Measurements from ENCODE around the gene SORCS3.
A peak's percentile ranks its signal among the peaks of the same experiment; 100 is the strongest.

Gene SORCS3

DNA sequence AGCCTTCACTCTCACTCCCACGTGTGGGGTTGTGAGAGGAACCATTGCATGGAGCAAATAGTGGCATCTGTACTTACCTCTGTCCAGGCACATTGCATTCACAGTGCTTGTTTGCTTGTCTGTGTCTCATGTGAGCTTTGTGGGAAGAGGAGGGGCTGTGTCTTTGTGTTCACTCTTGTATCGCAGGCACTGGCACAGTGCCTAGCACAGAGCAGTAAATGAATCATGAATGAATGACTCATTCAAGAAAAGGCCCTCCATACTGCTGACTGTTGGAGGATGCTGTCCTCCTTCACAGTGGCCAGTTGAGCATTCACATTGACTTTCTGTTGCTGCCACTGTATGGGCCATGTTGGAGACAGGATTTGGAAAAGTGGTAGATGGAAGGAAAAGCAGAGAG is 125.3 kb downstream of the SORCS3 start:
- Mint-ChIP-seq H3K36me3 (ENCODE audit: low read depth) (no peaks in the 10 kb centered on the region), H3K27ac (no peak overlapping the region), H3K4me3 (no peak overlapping the region), H3K4me1 (no peaks in the 10 kb centered on the region), H3K9me3 (no peaks in the 10 kb centered on the region), H3K27me3 (no peaks in the 10 kb centered on the region)
- ATAC-seq (peak; percentile 62), DNase-seq (no peak)

DNA sequence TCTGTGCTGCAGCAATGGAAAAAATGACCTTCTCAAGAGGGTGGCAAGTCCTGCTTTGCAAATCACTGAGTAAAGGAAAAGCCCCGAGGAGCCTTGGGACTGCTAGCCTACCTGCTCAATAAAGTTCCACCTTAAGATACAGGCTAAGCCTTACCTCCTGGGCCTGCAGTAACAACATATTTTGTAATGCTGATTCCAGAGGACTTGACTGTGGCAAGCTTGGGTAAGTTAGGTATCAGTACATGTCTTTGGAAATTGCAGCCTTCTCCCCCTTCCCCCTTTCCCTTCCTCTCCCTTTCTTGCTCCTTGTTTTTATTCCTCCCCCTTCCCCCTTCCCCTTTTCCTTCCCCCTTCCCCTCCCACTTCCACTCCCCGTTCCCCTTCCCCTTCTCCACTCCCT is 126.2 kb downstream of the SORCS3 start:
- ATAC-seq, result no peak
- DNase-seq, result no peak
- Mint-ChIP-seq H3K36me3 (ENCODE audit: low read depth) (no peaks in the 10 kb centered on the region), H3K27ac (no peak overlapping the region), H3K27me3 (no peaks in the 10 kb centered on the region), H3K4me3 (no peak overlapping the region), H3K4me1 (no peaks in the 10 kb centered on the region), H3K9me3 (no peaks in the 10 kb centered on the region)

DNA sequence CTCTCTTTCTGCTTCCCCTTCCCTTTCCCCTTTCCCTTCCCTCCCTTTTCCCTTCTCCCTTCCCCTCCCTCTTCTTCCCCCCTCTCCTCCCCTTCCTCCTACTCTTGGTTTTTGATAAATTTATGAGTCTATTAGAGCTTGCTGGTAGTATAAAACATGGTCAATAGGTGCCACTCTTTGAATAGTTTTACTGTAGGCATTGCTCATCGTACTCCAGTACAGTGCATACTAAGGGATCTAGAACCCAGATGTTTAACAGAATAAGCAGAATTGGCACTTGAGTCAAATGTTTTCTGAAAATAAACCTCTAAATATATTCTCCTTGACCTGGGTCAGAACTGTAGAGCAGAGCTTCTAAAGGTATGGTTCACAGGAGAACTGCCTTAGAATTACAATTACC is 126.7 kb downstream of the SORCS3 start:
- no peaks in the 10 kb centered on the region for H3K27me3 Mint-ChIP-seq
- no peak overlapping the region for H3K4me3 Mint-ChIP-seq
- H3K4me1 Mint-ChIP-seq, result no peaks in the 10 kb centered on the region
- no peak overlapping the region for H3K27ac Mint-ChIP-seq
- DNase-seq (no peak), ATAC-seq (no peak)
- no peaks in the 10 kb centered on the region for H3K36me3 Mint-ChIP-seq (ENCODE audit: low read depth)
- no peaks in the 10 kb centered on the region for H3K9me3 Mint-ChIP-seq

DNA sequence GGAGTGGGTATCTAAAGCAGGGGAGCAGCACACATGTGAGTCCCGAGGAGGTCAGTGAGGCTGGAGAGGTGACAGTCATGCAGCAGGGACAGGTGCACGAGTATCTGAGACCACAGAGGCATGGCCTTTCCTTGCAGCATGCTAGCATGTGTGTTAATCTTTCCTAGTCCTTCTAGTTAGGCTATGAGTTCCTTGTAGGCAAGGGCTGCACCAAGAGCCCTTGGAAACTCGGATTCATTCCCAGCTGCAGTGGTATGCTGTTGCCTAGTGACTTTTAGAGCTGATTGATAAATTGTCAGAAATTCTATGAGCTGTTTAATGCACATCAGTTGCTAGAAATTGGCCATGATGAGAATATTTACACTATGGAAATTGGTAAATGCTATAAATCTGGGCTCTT is 132.0 kb downstream of the SORCS3 start:
- no peaks in the 10 kb centered on the region for H3K9me3 Mint-ChIP-seq
- no peak overlapping the region for H3K27ac Mint-ChIP-seq
- H3K36me3 Mint-ChIP-seq (ENCODE audit: low read depth), result no peaks in the 10 kb centered on the region
- DNase-seq (no peak), ATAC-seq (no peak)
- H3K27me3 Mint-ChIP-seq, result peaks cover 3% of the 10 kb centered on the region
- H3K4me1 Mint-ChIP-seq, result no peaks in the 10 kb centered on the region
- H3K4me3 Mint-ChIP-seq, result no peak overlapping the region

DNA sequence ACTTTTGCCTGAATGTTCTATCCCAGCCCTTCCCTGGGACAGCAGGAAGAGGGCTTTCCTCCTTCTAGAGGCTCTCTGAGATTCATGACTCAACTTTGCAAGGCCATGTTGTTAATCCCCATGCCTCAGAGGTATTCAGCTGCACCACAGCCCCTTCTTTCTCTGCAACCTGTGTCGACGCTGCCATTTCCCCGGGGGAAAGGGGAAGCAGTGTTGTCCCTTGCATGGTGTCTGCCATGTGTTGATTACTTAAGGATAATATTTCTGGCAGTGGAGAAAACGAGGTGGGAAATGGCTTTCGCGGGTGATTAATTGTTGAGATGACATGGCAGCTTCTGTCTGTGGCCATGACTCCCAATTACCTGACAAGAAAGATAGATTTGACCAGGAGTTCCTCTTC is 133.1 kb downstream of the SORCS3 start:
- H3K27ac Mint-ChIP-seq, result no peak overlapping the region
- H3K27me3 Mint-ChIP-seq, result peaks cover 3% of the 10 kb centered on the region
- ATAC-seq (no peak), DNase-seq (no peak)
- H3K4me1 Mint-ChIP-seq, result no peaks in the 10 kb centered on the region
- H3K9me3 Mint-ChIP-seq, result no peaks in the 10 kb centered on the region
- H3K4me3 Mint-ChIP-seq, result no peak overlapping the region
- no peaks in the 10 kb centered on the region for H3K36me3 Mint-ChIP-seq (ENCODE audit: low read depth)

DNA sequence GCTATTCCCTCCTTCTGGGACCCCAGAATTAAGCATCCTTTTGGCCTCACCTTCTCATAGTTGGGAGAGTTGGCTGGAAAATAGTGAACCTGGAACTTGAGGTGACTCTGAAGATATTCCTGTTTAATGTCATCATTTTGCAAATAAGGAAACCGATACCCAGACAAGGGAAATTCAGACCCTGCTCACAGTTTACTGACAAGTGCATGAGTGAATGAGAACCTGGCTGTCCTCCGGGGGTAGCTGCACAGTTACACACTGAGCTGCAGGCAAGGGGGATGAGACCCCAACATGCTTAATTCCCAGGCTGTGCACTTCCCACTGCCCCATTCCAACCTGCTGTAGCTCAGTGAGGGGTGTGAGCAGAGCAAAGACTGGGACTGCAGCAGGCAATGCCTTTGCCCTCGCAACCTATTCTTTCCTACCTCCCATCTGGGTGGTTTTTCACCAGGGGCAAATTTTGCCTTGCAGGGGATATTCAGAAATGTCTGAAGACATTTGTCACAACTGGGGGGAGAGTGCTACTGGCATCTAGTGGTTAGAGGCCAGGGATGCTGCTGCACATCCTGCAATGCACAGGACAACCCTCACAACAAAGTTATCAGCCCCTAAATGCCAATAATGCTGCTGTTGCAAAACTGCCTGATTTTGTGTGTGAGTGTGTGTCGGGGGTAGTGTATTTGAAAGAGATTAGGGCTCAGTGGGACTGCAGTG is 136.2 kb downstream of the SORCS3 start:
- ATAC-seq, result no peak
- DNase-seq, result no peak
- no peak overlapping the region for H3K4me3 Mint-ChIP-seq
- no peak overlapping the region for H3K27ac Mint-ChIP-seq
- H3K9me3 Mint-ChIP-seq, result no peaks in the 10 kb centered on the region
- H3K27me3 Mint-ChIP-seq, result peaks cover 3% of the 10 kb centered on the region
- no peaks in the 10 kb centered on the region for H3K4me1 Mint-ChIP-seq
- no peaks in the 10 kb centered on the region for H3K36me3 Mint-ChIP-seq (ENCODE audit: low read depth)

DNA sequence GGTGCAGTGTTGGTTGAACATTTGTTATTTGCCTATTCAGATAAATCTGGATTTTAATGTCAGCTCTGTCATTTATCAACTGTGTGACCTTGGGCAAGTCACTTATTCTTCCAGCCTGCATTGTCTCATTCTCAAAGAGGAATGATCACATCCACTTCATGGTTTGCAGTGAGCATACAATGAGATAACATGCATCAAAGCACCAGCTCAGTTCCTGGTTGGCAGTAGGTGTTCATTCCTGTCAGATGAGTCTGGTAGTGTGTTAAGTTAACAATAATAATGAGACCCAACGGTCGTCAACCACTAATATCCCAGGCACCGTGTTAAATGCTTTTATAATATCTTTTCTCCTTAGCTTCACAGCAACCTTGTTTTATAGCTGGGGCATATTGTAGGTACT is 137.3 kb downstream of the SORCS3 start:
- ATAC-seq, result no peak
- Mint-ChIP-seq H3K4me3 (no peak overlapping the region), H3K27ac (no peak overlapping the region), H3K36me3 (ENCODE audit: low read depth) (no peaks in the 10 kb centered on the region), H3K4me1 (no peaks in the 10 kb centered on the region), H3K9me3 (no peaks in the 10 kb centered on the region), H3K27me3 (peaks cover 3% of the 10 kb centered on the region)
- DNase-seq, result no peak

DNA sequence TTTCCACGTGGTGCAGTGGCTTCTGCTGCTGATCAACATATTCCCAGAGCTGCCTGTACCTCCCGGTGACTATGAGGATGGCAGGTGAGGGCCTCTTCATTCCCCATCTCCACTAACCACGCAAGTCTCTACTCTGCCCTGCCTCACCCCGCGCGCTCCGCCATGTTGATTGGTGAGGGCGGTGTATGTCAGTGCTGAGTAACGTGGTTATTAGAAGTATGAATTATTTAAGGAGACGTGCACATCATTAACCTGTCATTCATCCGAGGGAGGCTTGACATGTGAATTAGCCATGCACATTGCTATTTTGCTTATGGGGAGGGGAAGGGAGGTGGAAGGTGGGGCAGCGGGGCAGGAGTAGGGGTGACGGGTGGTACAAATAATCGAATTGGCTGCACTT is 138.6 kb downstream of the SORCS3 start:
- DNase-seq (no peak), ATAC-seq (no peak)
- Mint-ChIP-seq H3K4me3 (no peak overlapping the region), H3K4me1 (no peaks in the 10 kb centered on the region), H3K36me3 (ENCODE audit: low read depth) (no peaks in the 10 kb centered on the region), H3K27me3 (peaks cover 3% of the 10 kb centered on the region), H3K9me3 (no peaks in the 10 kb centered on the region), H3K27ac (no peak overlapping the region)

DNA sequence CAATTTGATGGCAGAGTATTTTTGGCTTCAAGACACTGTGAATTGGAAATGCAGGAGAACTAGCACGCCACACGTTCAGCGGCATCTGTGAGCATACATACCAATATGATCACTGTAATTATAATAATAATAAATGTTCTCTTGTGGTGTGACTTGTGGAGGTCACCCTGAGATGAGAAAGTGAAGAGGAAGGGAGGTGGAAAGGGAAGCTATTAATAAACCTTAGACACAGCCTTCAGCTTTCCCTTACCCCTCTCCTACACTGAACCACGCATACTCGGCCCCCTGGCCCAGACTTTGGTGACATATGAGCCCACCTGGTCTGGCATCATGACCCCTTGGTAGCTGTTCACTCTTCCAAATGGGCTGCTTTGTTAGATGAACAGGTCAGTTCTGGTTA is 139.1 kb downstream of the SORCS3 start:
- peaks cover 3% of the 10 kb centered on the region for H3K27me3 Mint-ChIP-seq
- H3K36me3 Mint-ChIP-seq (ENCODE audit: low read depth), result no peaks in the 10 kb centered on the region
- ATAC-seq (no peak), DNase-seq (no peak)
- no peak overlapping the region for H3K4me3 Mint-ChIP-seq
- no peaks in the 10 kb centered on the region for H3K9me3 Mint-ChIP-seq
- no peaks in the 10 kb centered on the region for H3K4me1 Mint-ChIP-seq
- no peak overlapping the region for H3K27ac Mint-ChIP-seq

DNA sequence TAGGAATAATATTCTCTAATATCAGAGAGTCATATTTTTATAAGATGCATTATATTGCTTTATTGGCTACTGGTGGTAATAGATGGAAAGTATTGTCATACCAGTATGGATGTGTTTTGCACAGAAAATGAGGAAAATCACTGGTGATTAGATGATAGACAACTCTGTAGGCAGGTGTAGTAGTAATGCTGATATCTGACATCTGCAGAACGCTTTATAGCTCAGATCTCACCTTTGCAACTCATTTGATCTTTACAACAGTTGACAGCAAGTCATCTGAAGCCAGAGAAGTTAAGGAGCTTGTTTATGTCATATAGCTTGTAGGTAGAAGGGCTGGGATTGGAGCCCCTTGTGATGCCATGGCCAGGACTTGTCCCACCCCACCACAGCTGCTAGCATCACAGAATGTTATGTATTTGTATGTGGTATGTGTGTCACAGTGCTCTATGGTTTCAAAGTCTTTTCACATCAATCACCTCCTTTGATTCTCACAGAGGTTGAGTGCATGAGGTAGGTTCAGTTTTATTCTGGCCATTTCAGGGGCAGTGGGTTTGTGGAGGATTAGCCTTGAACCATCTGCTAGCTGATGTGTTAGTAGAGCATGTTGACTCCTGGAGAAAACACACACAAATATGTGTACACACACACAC is 140.0 kb downstream of the SORCS3 start:
- Mint-ChIP-seq H3K4me3 (no peak overlapping the region), H3K36me3 (ENCODE audit: low read depth) (no peaks in the 10 kb centered on the region), H3K4me1 (no peaks in the 10 kb centered on the region), H3K27ac (no peak overlapping the region), H3K9me3 (no peaks in the 10 kb centered on the region), H3K27me3 (peaks cover under 1% of the 10 kb centered on the region)
- DNase-seq (no peak), ATAC-seq (no peak)

DNA sequence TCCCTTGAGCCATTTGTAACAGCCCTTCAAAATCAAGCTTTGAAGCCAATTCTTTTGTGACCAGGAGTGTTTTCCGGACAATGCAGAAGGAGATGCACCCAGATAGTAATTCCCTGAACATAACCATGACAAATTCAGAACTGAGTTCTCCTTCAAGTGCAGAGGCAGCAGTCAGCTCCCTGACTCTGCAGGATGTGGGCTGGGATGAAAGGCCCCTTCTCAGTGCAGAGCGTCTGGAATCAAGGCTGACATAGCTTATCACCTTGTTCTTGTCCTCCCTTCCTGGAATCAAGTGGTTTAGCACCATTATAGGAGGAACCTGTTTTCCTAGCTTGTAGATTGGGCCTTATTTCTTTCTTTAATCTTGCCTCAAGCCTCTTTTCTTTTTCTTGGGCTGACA is 143.4 kb downstream of the SORCS3 start:
- no peak overlapping the region for H3K4me3 Mint-ChIP-seq
- H3K27ac Mint-ChIP-seq, result no peak overlapping the region
- H3K4me1 Mint-ChIP-seq, result no peaks in the 10 kb centered on the region
- H3K36me3 Mint-ChIP-seq (ENCODE audit: low read depth), result no peaks in the 10 kb centered on the region
- ATAC-seq (no peak), DNase-seq (no peak)
- no peaks in the 10 kb centered on the region for H3K27me3 Mint-ChIP-seq
- no peaks in the 10 kb centered on the region for H3K9me3 Mint-ChIP-seq

DNA sequence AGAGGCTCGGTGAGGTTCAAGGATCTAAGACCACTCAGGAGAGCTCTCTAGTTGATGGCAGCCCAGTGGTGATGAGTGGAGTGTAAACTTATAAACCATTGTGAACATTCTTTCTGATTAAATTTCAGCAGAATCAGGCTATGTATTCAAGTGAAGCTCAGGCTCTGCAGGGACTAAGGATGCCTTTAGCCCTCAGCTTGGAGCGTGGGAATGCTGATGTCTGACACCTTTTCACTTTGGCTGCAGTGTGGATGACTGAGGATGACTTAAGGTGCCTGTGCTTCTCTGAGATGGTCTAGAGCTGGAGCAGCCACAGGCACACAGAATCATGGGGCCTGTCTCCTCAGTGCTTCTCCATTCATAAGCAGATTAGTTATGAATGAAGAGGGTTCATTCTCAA is 150.4 kb downstream of the SORCS3 start:
- Mint-ChIP-seq H3K9me3 (no peaks in the 10 kb centered on the region), H3K4me3 (no peak overlapping the region), H3K4me1 (no peaks in the 10 kb centered on the region), H3K27ac (no peak overlapping the region), H3K36me3 (ENCODE audit: low read depth) (no peaks in the 10 kb centered on the region), H3K27me3 (peaks cover 2% of the 10 kb centered on the region)
- ATAC-seq (no peak), DNase-seq (no peak)

DNA sequence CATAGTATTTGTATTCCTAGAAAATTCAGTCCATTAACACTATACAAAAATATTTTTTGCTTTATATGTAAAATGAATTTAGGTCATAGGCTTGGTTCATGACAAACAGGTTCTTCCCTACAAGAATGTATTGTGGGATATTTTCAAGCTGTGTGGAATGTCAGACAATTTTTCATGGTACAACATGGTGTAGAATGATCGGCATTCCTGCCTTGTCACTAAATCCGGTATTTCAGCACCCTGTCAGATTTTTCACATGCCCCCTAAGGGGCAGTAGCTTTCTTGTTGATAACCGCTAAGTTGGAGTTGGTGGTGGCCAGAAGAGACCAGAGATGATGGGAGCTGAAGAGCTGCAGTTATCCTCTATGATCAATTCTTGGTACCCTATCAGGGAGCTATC is 154.3 kb downstream of the SORCS3 start:
- no peak overlapping the region for H3K4me3 Mint-ChIP-seq
- H3K36me3 Mint-ChIP-seq (ENCODE audit: low read depth), result no peaks in the 10 kb centered on the region
- H3K27me3 Mint-ChIP-seq, result peaks cover 2% of the 10 kb centered on the region
- no peaks in the 10 kb centered on the region for H3K4me1 Mint-ChIP-seq
- DNase-seq, result no peak
- ATAC-seq, result no peak
- H3K27ac Mint-ChIP-seq, result no peak overlapping the region
- no peaks in the 10 kb centered on the region for H3K9me3 Mint-ChIP-seq

DNA sequence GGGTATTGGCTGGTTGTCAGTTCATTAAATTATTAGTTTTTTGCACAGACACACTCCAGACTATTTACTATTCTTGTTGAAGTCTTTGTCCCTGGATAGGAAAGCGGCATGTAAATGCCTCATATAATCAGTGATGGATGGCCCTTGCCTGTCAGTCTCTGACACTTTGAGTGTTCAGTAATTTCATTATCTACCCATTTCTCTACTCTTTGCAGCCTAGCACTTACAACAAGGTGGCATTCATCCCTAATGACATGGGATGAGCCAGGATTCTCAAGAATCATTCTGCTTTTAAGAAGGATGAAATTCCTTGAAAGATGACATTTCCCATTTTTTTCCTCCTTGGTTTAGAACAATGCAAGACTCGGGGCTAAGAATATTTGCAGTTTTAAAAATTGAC is 155.7 kb downstream of the SORCS3 start:
- Mint-ChIP-seq H3K9me3 (no peaks in the 10 kb centered on the region), H3K4me3 (no peak overlapping the region), H3K27ac (no peak overlapping the region), H3K4me1 (no peaks in the 10 kb centered on the region), H3K27me3 (peaks cover 2% of the 10 kb centered on the region), H3K36me3 (ENCODE audit: low read depth) (no peaks in the 10 kb centered on the region)
- ATAC-seq (no peak), DNase-seq (no peak)

DNA sequence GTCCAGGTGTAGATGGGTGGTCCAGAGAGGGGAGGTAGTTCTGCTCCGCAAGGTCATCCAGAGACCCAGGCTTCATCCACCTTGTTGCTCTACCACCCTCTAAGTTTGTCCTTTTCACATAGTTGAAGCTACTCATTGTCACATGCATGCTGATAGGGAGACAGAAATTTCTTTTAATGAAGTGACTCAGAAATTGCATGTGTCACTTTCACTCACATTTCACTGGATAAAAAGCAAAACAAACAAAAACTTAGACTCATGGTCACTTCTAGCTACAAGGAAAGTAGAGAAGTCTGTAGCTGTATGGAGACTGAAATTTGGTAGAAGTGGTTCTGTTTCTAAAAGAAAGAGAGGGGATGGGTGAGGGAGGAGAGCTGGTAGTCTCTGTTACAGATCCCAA is 161.9 kb downstream of the SORCS3 start:
- H3K4me1 Mint-ChIP-seq, result no peaks in the 10 kb centered on the region
- H3K36me3 Mint-ChIP-seq (ENCODE audit: low read depth), result no peaks in the 10 kb centered on the region
- no peaks in the 10 kb centered on the region for H3K9me3 Mint-ChIP-seq
- no peak for DNase-seq
- no peak for ATAC-seq
- H3K27ac Mint-ChIP-seq, result no peak overlapping the region
- no peak overlapping the region for H3K4me3 Mint-ChIP-seq
- peaks cover 4% of the 10 kb centered on the region for H3K27me3 Mint-ChIP-seq

DNA sequence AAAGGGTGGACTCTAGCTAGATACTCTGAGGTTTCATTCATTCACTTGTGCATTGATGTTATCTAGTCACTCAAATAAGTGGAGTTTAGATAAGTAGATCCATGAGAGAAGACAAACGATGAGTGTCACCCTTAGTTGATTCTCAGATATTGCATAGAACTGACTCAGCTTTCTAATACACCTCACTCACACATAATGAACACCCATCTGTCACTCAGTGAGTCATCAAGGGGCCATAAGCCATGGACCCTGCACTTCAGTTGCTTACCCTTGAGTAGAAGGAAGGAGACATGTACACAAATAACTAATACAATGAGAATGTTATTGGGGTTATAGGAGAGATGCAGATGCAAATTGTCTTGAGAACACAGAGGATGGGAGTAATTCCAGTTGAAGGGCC is 163.8 kb downstream of the SORCS3 start:
- no peak overlapping the region for H3K4me3 Mint-ChIP-seq
- H3K4me1 Mint-ChIP-seq, result no peaks in the 10 kb centered on the region
- H3K27ac Mint-ChIP-seq, result no peak overlapping the region
- no peaks in the 10 kb centered on the region for H3K9me3 Mint-ChIP-seq
- peaks cover 4% of the 10 kb centered on the region for H3K27me3 Mint-ChIP-seq
- no peaks in the 10 kb centered on the region for H3K36me3 Mint-ChIP-seq (ENCODE audit: low read depth)
- no peak for ATAC-seq
- no peak for DNase-seq
